HG03196 (cell line): Measurements from ENCODE around the gene CHMP2A.

ENCODE experiments used
- ATAC-seq: cut with Tn5 transposase; IDR thresholded peaks from one replicate; pipeline ENCODE4 v1.9.1; 2021; ENCODE audit not compliant: unreplicated experiment

The CHMP2A gene

GRCh38 chr19:58570770-58571574 is 16.1 kb upstream of the CHMP2A start:
- ATAC-seq: no peak

GRCh38 chr19:58569943-58570670 is 15.2 kb upstream of the CHMP2A start:
- no peak for ATAC-seq

- no peak for ATAC-seq
Observed at GRCh38 chr19:58569191-58569942, 14.5 kb upstream of the CHMP2A start.

- ATAC-seq: no peak
Observed at GRCh38 chr19:58568453-58569130, 13.7 kb upstream of the CHMP2A start.

GRCh38 chr19:58566989-58567388 is 12.1 kb upstream of the CHMP2A start:
- no peak for ATAC-seq

GRCh38 chr19:58563823-58564222 is 8.9 kb upstream of the CHMP2A start:
- ATAC-seq: no peak

GRCh38 chr19:58563034-58563573 is 8.2 kb upstream of the CHMP2A start:
- no peak for ATAC-seq

- ATAC-seq: no peak
Observed at GRCh38 chr19:58562122-58563033, 7.5 kb upstream of the CHMP2A start.

- ATAC-seq: no peak
Observed at GRCh38 chr19:58561373-58562121, 6.6 kb upstream of the CHMP2A start.

GRCh38 chr19:58560921-58561320 is 6.0 kb upstream of the CHMP2A start:
- no peak for ATAC-seq

- no peak for ATAC-seq
Observed at GRCh38 chr19:58560007-58560887, 5.3 kb upstream of the CHMP2A start.

- peak; percentile 23 for ATAC-seq
Observed at GRCh38 chr19:58559275-58560006, 4.5 kb upstream of the CHMP2A start.

- ATAC-seq: peak; percentile 59
Observed at GRCh38 chr19:58558623-58559274, 3.8 kb upstream of the CHMP2A start.

GRCh38 chr19:58558066-58558622 is 3.2 kb upstream of the CHMP2A start, which contains the start of gene UBE2M:
Gene UBE2M (minus strand): TSS chr19:58558611. CDS start chr19:58558381, 230 bp downstream.
- no peak for ATAC-seq

GRCh38 chr19:58557221-58558065 is 2.5 kb upstream of the CHMP2A start:
- ATAC-seq: no peak
